Gastroesophageal sphincter (tissue), 4 donors: ENCODE measurements around the gene ELAVL1. TPM values are rescaled to one million over a fixed set of nuclear protein-coding genes. Genes with fewer than 3 reads are reported as not detected.

Experiments
- ATAC-seq: fragments of 150-250 bp; one replicate; pipeline ENCODE4 v1.9.1; 2016; ENCODE audit warnings: mild to moderate bottlenecking, moderate library complexity
- H3K27ac ChIP-seq, 4 donors: fragments of 200-600 bp; sonication (generic) in 3 of 4; 1 replicate in 3 of 4; 2 replicates in 1 of 4; pipeline ENCODE4 v1.5.1; 2016 to 2019
- H3K27me3 ChIP-seq: fragments of 200-600 bp; sonication (generic); one replicate; pipeline ENCODE4 v1.5.1; 2019
- H3K36me3 ChIP-seq, 2 donors: fragments of 200-600 bp; sonication (generic); one replicate each; pipeline ENCODE4 v1.5.1; 2019; ENCODE audit warnings: control low read depth in 1 of 2
- H3K4me1 ChIP-seq, 3 donors: fragments of 200-600 bp; sonication (generic); 1 replicate in 2 of 3; 2 replicates in 1 of 3; pipeline ENCODE4 v1.5.1; 2016 to 2019; ENCODE audit warnings: control low read depth in 2 of 3
- H3K4me3 ChIP-seq, 2 donors: fragments of 200-600 bp; sonication (generic); one replicate each; pipeline ENCODE4 v1.5.1; 2019; ENCODE audit warnings: mild to moderate bottlenecking in 1 of 2, moderate library complexity in 1 of 2
- H3K9me3 ChIP-seq, 3 donors: fragments of 200-600 bp; sonication (generic); one replicate each; pipeline ENCODE4 v1.5.1; 2017 to 2019; ENCODE audit warnings: control low read depth in 2 of 3
- CTCF ChIP-seq, 4 experiments: fragments of 200-600 bp in 2 of 4; fragments of 450-650 bp in 2 of 4; sonication (generic) in 1 of 4; IDR thresholded peaks; one replicate each; pipeline ENCODE4 v1.5.1; 2017 to 2019; ENCODE audit warnings: antibody characterized with exemption in 4 of 4, mild to moderate bottlenecking in 2 of 4, moderate library complexity in 2 of 4
- EP300 ChIP-seq: sonication (generic); formaldehyde crosslinking; IDR thresholded peaks from one replicate; pipeline ENCODE4 v1.6.1; 2017; ENCODE audit warnings: antibody characterized with exemption, mild to moderate bottlenecking
- POLR2A ChIP-seq, 2 donors: fragments of 450-650 bp; IDR thresholded peaks; one replicate each; pipeline ENCODE4 v1.6.1; 2017; ENCODE audit warnings: antibody characterized with exemption in 2 of 2, mild to moderate bottlenecking in 2 of 2, moderate library complexity in 1 of 2
- POLR2AphosphoS5 ChIP-seq: sonication (generic); formaldehyde crosslinking; IDR thresholded peaks from one replicate; pipeline ENCODE4 v1.6.1; 2017; ENCODE audit warnings: antibody characterized with exemption
- WGBS, 2 donors: methylation state at CpG; one replicate each; pipeline ENCODE4 v1.1.5; 2018; ENCODE audit warnings: low coverage in 1 of 2; 5-methylcytosine and 5-hydroxymethylcytosine counted together
- total RNA-seq, 4 donors: library from RNA; depleted of rRNA; stranded (reverse); fragments of >200 nt; gene quantifications; one replicate each; pipeline ENCODE4 v1.1.0, GENCODE V29; 2016

ELAVL1 gene
- 10 to 100 TPM; 30.8 to 62.5 (median 34.6) TPM for total RNA-seq

- WGBS, 2 donors = 0% methylated on average over 1 of the region's 98 CpGs
- Histone ChIP-seq H3K36me3 (peaks cover 0 to 6% of the 10 kb centered on the region in 2 donors), H3K9me3 (no peaks in the 10 kb centered on the region), H3K27me3 (no peaks in the 10 kb centered on the region), H3K4me3 (peak within 1 kb of the TSS; percentile 85 to 96), H3K4me1 (peaks cover 3 to 54% (median 35%) of the 10 kb centered on the region in 3 donors), H3K27ac (peak within 1 kb of the TSS; percentile 75 to 95 (median 91))
- TF ChIP-seq POLR2AphosphoS5 (peak; percentile 7), POLR2A (IDR thresholded peaks at IDR 0.05) (peak in 1 of 2 donors; percentile 37), EP300 (no peak), CTCF (IDR thresholded peaks at IDR 0.05) (peak in 2 of 4 experiments; percentile 13 to 25)
- peak; percentile 96 for ATAC-seq
Measured at GRCh38 chr19:8005534-8006256, at the start of gene ELAVL1. Gene ELAVL1 (minus strand): TSS chr19:8005641. CDS start chr19:7991815, 13,826 bp downstream.

GRCh38 chr19:8054169-8054568, 48.7 kb upstream of the ELAVL1 start:
- no peak for ATAC-seq
- Histone ChIP-seq H3K36me3 (no peaks in the 10 kb centered on the region), H3K27me3 (peaks cover 15% of the 10 kb centered on the region), H3K4me1 (peaks cover 0 to 11% (median 9%) of the 10 kb centered on the region in 3 donors), H3K27ac (no peak overlapping the region), H3K9me3 (no peaks in the 10 kb centered on the region), H3K4me3 (no peak overlapping the region)
- no peak for TF ChIP-seq POLR2A (IDR thresholded peaks at IDR 0.05)
- no peak for TF ChIP-seq CTCF (IDR thresholded peaks at IDR 0.05)
- 33% methylated on average over 1 of the region's 9 CpGs; no CpG with 5 or more reads in 1 of the 2 donors for WGBS, 2 donors

- peaks cover 26% of the 10 kb centered on the region for H3K27me3 ChIP-seq
- 73% methylated on average over 5 of the region's 7 CpGs; no CpG with 5 or more reads in 1 of the 2 donors for WGBS, 2 donors
- TF ChIP-seq CTCF (IDR thresholded peaks at IDR 0.05) (no peak), POLR2A (IDR thresholded peaks at IDR 0.05) (no peak), POLR2AphosphoS5 (no peak), EP300 (no peak)
- no peaks in the 10 kb centered on the region for H3K36me3 ChIP-seq
- peaks cover 0 to 11% (median 9%) of the 10 kb centered on the region in 3 donors for H3K4me1 ChIP-seq
- H3K27ac ChIP-seq = no peak within 1 kb of the TSS
- H3K9me3 ChIP-seq = no peaks in the 10 kb centered on the region
- no peak within 1 kb of the TSS for H3K4me3 ChIP-seq
- no peak for ATAC-seq
Measured at GRCh38 chr19:8052464-8052859, 47.0 kb upstream of the ELAVL1 start, which contains the start of gene CCL25. Gene CCL25 (plus strand): TSS chr19:8052760. CDS start chr19:8053050, 290 bp downstream.

GRCh38 chr19:8050274-8051096, 45.0 kb upstream of the ELAVL1 start:
- no peak overlapping the region for H3K27ac ChIP-seq
- TF ChIP-seq POLR2A (IDR thresholded peaks at IDR 0.05) (no peak), CTCF (IDR thresholded peaks at IDR 0.05) (no peak), EP300 (no peak), POLR2AphosphoS5 (no peak)
- no peaks in the 10 kb centered on the region for H3K9me3 ChIP-seq
- 28 to 64% methylated on average over 4 to 11 of the region's 49 CpGs for WGBS, 2 donors
- peaks cover 35% of the 10 kb centered on the region for H3K27me3 ChIP-seq
- peak overlapping the region in 1 of 2 donors; percentile 43 for H3K4me3 ChIP-seq
- peaks cover 0 to 11% (median 9%) of the 10 kb centered on the region in 3 donors for H3K4me1 ChIP-seq
- no peaks in the 10 kb centered on the region for H3K36me3 ChIP-seq
- peak; percentile 82 for ATAC-seq
